Astrocyte (in vitro differentiated cells and primary cell): ENCODE results near the gene C5AR1.

Experiments used
- EZH2 ChIP-seq: IDR thresholded peaks from 2 replicates; pipeline ENCODE4 v1.6.1; 2012; ENCODE audit warnings: mild to moderate bottlenecking, low read length, inconsistent platforms; ENCODE audit not compliant: insufficient read depth
- TF ChIP-seq, protein P1 (sequence below): IDR thresholded peaks from 2 replicates; pipeline ENCODE4 v1.5.1; 2011; ENCODE audit warnings: low read depth, mild to moderate bottlenecking, inconsistent platforms, low read length, moderate library complexity; ENCODE audit not compliant: insufficient read depth

DNA sequence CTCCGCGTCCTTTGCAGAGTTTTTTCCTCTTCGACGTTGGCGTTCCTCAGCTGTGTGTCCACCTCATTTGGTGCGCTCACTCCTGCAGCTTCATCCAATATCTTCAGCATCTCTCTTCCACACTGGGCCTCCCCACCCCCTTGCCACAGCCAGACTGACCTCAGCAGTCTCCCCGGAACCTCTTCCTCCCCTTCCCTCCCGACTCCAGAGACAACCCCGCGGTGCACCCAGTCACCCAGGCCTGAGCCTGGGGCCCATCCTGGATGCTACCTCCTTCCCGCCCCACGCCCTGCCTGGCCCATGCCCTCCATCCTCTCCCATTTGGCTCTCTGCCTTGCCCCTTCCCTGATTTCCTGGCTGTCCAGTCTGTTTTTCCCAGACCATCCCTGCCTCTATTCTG lies 14.2 kb downstream of the C5AR1 start:
- TF ChIP-seq, protein P1, sequence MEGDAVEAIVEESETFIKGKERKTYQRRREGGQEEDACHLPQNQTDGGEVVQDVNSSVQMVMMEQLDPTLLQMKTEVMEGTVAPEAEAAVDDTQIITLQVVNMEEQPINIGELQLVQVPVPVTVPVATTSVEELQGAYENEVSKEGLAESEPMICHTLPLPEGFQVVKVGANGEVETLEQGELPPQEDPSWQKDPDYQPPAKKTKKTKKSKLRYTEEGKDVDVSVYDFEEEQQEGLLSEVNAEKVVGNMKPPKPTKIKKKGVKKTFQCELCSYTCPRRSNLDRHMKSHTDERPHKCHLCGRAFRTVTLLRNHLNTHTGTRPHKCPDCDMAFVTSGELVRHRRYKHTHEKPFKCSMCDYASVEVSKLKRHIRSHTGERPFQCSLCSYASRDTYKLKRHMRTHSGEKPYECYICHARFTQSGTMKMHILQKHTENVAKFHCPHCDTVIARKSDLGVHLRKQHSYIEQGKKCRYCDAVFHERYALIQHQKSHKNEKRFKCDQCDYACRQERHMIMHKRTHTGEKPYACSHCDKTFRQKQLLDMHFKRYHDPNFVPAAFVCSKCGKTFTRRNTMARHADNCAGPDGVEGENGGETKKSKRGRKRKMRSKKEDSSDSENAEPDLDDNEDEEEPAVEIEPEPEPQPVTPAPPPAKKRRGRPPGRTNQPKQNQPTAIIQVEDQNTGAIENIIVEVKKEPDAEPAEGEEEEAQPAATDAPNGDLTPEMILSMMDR = no peak
- TF ChIP-seq EZH2 = no peak
